ENCODE data around the gene PTPRG. TPM values are rescaled to one million over a fixed set of nuclear protein-coding genes. Genes with fewer than 3 reads are reported as not detected.

The PTPRG gene
- total RNA-seq, result under 1 TPM; 0.24 to 0.37 TPM

DNA sequence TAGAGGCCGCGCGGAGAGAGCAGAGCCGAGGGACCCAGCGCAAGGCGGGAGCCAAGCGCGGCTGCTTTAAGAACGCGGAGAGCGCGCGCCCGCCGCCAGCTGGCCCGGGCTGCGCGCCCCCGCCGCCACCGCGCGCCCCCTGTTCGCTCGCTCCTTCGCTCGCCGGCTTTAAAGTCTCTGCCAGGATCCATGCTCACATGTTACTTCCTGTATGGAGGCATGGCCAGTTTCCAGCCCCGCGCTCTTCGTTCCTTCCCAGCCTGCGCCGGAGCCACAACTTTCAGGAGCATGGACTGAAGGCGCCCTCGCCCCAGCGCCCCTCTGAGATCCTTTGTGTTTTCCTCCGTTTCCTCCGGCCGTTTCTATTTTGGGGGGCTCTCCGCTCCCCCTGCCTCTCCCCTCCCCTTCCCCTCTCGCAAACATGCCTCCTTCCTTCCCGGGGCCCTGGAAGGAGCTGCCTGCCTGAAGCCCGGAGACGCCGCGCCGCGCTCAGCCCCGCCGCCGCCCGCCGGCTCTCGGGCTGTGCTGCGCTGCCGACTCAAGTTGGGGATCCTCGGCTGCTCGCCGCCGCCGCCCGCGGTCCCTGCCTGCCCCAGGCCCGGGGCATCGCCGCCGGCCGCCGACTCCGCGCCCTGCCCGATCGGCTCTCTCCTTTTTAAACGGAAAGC, at the start of gene PTPRG:
TSS of gene PTPRG (plus strand) at position 198 of the 668 bp plus-strand sequence. CDS start 717 bp downstream, outside the sequence.
- no peaks in the 10 kb centered on the region for H3K9me3 Mint-ChIP-seq
- intact Hi-C loops (cut with micrococcal nuclease), result loop anchor here (1.0 to 5.0 kb wide), 5 partner anchors 40 to 626 kb away; partner anchors contain the start of gene FHIT
- peak within 1 kb of the TSS; percentile 79 for H3K4me3 Mint-ChIP-seq
- peak; percentile 49 for DNase-seq
- H3K4me1 Mint-ChIP-seq (ENCODE audit: low read depth), result peaks cover 21% of the 10 kb centered on the region
- no peaks in the 10 kb centered on the region for H3K36me3 Mint-ChIP-seq (ENCODE audit: low read depth)
- H3K27me3 Mint-ChIP-seq (ENCODE audit: low read depth), result peaks cover 60% of the 10 kb centered on the region
- CTCF ChIA-PET, result interaction anchor here (0.6 to 0.7 kb wide), 3 partner anchors 29 to 626 kb away, joined by 3 read pairs; no protein-coding TSS in a partner anchor
- H3K27ac Mint-ChIP-seq, result no peak within 1 kb of the TSS

DNA sequence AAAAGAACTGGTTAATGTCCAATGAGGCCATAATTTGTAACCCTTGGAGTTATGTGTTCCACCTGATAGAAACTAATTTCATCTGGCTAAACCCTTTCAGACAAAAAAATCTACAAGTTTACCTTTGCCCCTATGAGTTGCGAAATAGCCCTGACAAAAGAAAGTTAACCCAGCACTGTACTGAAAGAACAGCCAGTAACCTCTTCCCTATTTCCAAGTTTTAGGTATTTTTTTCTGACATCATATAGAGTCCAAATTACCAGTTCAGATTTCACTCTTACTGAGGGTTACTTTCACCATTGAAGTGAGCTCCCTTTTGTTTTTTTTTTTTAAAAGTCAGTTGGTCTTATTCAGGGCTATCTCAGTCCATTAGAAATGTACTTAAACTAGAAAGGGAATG, 42.8 kb upstream of the PTPRG start:
- peaks cover 11% of the 10 kb centered on the region for H3K9me3 Mint-ChIP-seq
- no peak overlapping the region for H3K4me3 Mint-ChIP-seq
- CTCF ChIA-PET, result interaction anchor here (1.5 kb wide), 1 partner anchor 12 kb away, joined by 4 read pairs; no protein-coding TSS in a partner anchor
- no peak overlapping the region for H3K27ac Mint-ChIP-seq
- H3K36me3 Mint-ChIP-seq (ENCODE audit: low read depth), result peaks cover 4% of the 10 kb centered on the region
- peaks cover 9% of the 10 kb centered on the region for H3K27me3 Mint-ChIP-seq (ENCODE audit: low read depth)
- intact Hi-C loops (cut with micrococcal nuclease), result no loop called here
- peaks cover 32% of the 10 kb centered on the region for H3K4me1 Mint-ChIP-seq (ENCODE audit: low read depth)
- no peak for DNase-seq

DNA sequence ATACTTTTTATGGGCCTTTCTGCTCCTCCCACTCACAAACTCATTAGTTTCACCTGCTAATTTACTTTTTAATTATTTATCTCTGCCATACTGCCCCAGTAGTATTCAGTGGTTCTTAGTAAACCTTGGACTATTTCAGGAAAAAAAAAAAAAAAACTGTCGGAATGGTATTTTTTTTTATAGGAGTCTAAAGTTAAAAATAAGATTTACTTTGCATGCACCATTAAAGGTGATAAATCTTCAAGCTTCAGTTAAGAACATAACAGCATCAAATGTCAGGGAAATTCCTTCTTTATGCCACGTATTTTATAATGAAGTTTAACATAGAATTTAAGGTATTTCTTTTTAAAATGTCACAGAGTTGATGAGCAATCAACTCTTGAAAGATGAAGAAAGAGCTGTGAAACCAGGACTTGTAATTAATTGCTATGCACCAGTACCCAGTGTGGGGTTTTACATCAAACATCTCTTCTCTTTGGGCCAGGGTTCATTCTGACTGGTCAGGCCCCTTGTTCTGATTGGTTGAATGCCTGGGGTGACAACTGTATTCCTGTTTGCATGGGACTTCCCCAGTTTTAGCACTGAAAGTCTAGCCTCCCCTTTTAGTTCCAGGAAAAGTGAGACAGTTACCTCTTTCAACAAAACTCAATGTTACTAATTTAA, 40.3 kb upstream of the PTPRG start:
- peaks cover 31% of the 10 kb centered on the region for H3K4me1 Mint-ChIP-seq (ENCODE audit: low read depth)
- DNase-seq, result peak; percentile 87
- H3K36me3 Mint-ChIP-seq (ENCODE audit: low read depth), result peaks cover 4% of the 10 kb centered on the region
- H3K4me3 Mint-ChIP-seq, result no peak overlapping the region
- CTCF ChIA-PET, result interaction anchor here (1.2 kb wide), 1 partner anchor 9 kb away, joined by 3 read pairs; no protein-coding TSS in a partner anchor
- peaks cover 3% of the 10 kb centered on the region for H3K27me3 Mint-ChIP-seq (ENCODE audit: low read depth)
- H3K9me3 Mint-ChIP-seq, result peaks cover 11% of the 10 kb centered on the region
- intact Hi-C loops (cut with micrococcal nuclease), result loop anchor here (1.0 to 10.0 kb wide), 9 partner anchors 8 to 1966 kb away; partner anchors contain the start of gene PTPRG
- peak overlapping the region; percentile 70 for H3K27ac Mint-ChIP-seq

GRCh38 chr3:61522060-61522459, 39.3 kb upstream of the PTPRG start:
- Mint-ChIP-seq H3K4me3 (no peak overlapping the region), H3K4me1 (ENCODE audit: low read depth) (peaks cover 31% of the 10 kb centered on the region), H3K27me3 (ENCODE audit: low read depth) (peaks cover 3% of the 10 kb centered on the region), H3K27ac (peak overlapping the region; percentile 63), H3K36me3 (ENCODE audit: low read depth) (peaks cover 4% of the 10 kb centered on the region), H3K9me3 (peaks cover 7% of the 10 kb centered on the region)
- intact Hi-C loops (cut with micrococcal nuclease), result loop anchor here (5.0 to 10.0 kb wide), 3 partner anchors 1435 to 1967 kb away; no protein-coding TSS in a partner anchor
- CTCF ChIA-PET, result interaction anchor here (0.7 to 1.2 kb wide), 2 partner anchors 8 to 1511 kb away, joined by 3 to 7 read pairs; no protein-coding TSS in a partner anchor
- DNase-seq, result no peak

GRCh38 chr3:61522626-61523025, 38.7 kb upstream of the PTPRG start:
- peaks cover 3% of the 10 kb centered on the region for H3K27me3 Mint-ChIP-seq (ENCODE audit: low read depth)
- H3K36me3 Mint-ChIP-seq (ENCODE audit: low read depth), result peaks cover 4% of the 10 kb centered on the region
- H3K4me3 Mint-ChIP-seq, result no peak overlapping the region
- peaks cover 31% of the 10 kb centered on the region for H3K4me1 Mint-ChIP-seq (ENCODE audit: low read depth)
- DNase-seq, result no peak
- intact Hi-C loops (cut with micrococcal nuclease), result loop anchor here (5.0 to 10.0 kb wide), 3 partner anchors 1435 to 1968 kb away; no protein-coding TSS in a partner anchor
- CTCF ChIA-PET, result interaction anchor here (0.7 kb wide), 1 partner anchor 1512 kb away, joined by 7 read pairs; no protein-coding TSS in a partner anchor
- peak overlapping the region; percentile 63 for H3K27ac Mint-ChIP-seq
- H3K9me3 Mint-ChIP-seq, result peaks cover 6% of the 10 kb centered on the region

- no peak for DNase-seq
- Mint-ChIP-seq H3K9me3 (no peaks in the 10 kb centered on the region), H3K27ac (no peak overlapping the region), H3K4me1 (ENCODE audit: low read depth) (peaks cover 21% of the 10 kb centered on the region), H3K4me3 (no peak overlapping the region), H3K27me3 (ENCODE audit: low read depth) (peaks cover 3% of the 10 kb centered on the region), H3K36me3 (ENCODE audit: low read depth) (no peaks in the 10 kb centered on the region)
- CTCF ChIA-PET, result interaction anchor here (0.6 to 1.8 kb wide), 2 partner anchors 143 to 190 kb away, joined by 3 read pairs; no protein-coding TSS in a partner anchor
- intact Hi-C loops (cut with micrococcal nuclease), result loop anchor here (5.0 to 10.0 kb wide), 3 partner anchors 1438 to 1970 kb away; no protein-coding TSS in a partner anchor
Observed at GRCh38 chr3:61524933-61525332, 36.4 kb upstream of the PTPRG start.

DNA sequence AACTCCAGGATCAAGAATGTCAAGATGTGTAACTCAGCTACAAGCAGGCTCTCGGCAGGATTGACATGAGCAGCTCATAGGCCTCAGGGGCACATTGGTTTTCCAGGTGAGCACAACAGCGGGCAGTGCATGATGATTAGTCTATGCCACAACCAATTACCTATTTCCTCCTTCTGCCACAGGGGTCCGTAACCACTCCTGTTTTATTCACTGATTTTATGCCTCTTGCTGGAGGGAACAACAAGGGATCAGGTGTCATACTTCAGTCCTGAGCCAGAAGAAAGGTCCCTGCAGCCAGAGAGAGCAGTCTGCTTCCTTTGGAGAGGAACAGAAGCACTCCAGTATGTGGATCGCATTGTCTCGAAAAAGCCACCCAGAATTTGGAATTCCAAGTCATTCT, 35.1 kb upstream of the PTPRG start:
- Mint-ChIP-seq H3K9me3 (no peaks in the 10 kb centered on the region), H3K4me1 (ENCODE audit: low read depth) (peaks cover 14% of the 10 kb centered on the region), H3K27me3 (ENCODE audit: low read depth) (peaks cover 3% of the 10 kb centered on the region), H3K36me3 (ENCODE audit: low read depth) (no peaks in the 10 kb centered on the region), H3K27ac (no peak overlapping the region), H3K4me3 (no peak overlapping the region)
- CTCF ChIA-PET, result interaction anchor here (1.2 to 1.8 kb wide), 2 partner anchors 94 to 144 kb away, joined by 3 read pairs; no protein-coding TSS in a partner anchor
- intact Hi-C loops (cut with micrococcal nuclease), result loop anchor here (10.0 kb wide), 2 partner anchors 1512 to 1972 kb away; no protein-coding TSS in a partner anchor
- DNase-seq, result no peak

DNA sequence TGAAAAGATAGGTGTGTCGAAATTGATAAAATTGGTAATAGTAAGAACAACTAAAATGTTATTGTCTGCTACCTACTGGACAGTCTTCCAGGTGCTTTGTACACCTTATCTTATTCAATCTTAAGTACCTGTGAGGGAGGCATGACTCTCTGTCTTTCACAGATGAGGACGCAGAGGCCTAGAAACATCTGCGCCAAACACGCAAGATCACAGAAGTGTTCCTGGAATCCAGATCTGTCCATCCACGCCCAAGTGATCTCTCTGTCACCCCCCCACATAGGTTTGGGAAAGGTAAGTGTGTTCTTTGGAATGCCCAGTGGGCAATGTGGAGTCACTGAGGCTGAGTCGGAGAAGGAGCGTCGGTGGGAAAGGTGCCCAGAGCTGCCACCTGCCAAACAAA, 34.4 kb upstream of the PTPRG start:
- no peak for DNase-seq
- no peak overlapping the region for H3K27ac Mint-ChIP-seq
- peaks cover 9% of the 10 kb centered on the region for H3K4me1 Mint-ChIP-seq (ENCODE audit: low read depth)
- CTCF ChIA-PET, result no interaction called here
- no peak overlapping the region for H3K4me3 Mint-ChIP-seq
- intact Hi-C loops (cut with micrococcal nuclease), result loop anchor here (10.0 kb wide), 2 partner anchors 1512 to 1972 kb away; no protein-coding TSS in a partner anchor
- H3K36me3 Mint-ChIP-seq (ENCODE audit: low read depth), result no peaks in the 10 kb centered on the region
- peaks cover 3% of the 10 kb centered on the region for H3K27me3 Mint-ChIP-seq (ENCODE audit: low read depth)
- no peaks in the 10 kb centered on the region for H3K9me3 Mint-ChIP-seq

GRCh38 chr3:61530355-61530754, 31.0 kb upstream of the PTPRG start:
- H3K9me3 Mint-ChIP-seq, result no peaks in the 10 kb centered on the region
- intact Hi-C loops (cut with micrococcal nuclease), result no loop called here
- H3K27ac Mint-ChIP-seq, result no peak overlapping the region
- no peaks in the 10 kb centered on the region for H3K36me3 Mint-ChIP-seq (ENCODE audit: low read depth)
- no peaks in the 10 kb centered on the region for H3K4me1 Mint-ChIP-seq (ENCODE audit: low read depth)
- DNase-seq, result peak; percentile 32
- no peak overlapping the region for H3K4me3 Mint-ChIP-seq
- no peaks in the 10 kb centered on the region for H3K27me3 Mint-ChIP-seq (ENCODE audit: low read depth)
- CTCF ChIA-PET, result interaction anchor here (0.5 to 2.1 kb wide), 16 partner anchors 9 to 1116 kb away, joined by 3 to 10 read pairs (median 4); no protein-coding TSS in a partner anchor

GRCh38 chr3:61531528-61531927, 29.8 kb upstream of the PTPRG start:
- Mint-ChIP-seq H3K4me1 (ENCODE audit: low read depth) (no peaks in the 10 kb centered on the region), H3K27ac (no peak overlapping the region), H3K4me3 (no peak overlapping the region), H3K27me3 (ENCODE audit: low read depth) (no peaks in the 10 kb centered on the region), H3K36me3 (ENCODE audit: low read depth) (no peaks in the 10 kb centered on the region), H3K9me3 (no peaks in the 10 kb centered on the region)
- no peak for DNase-seq
- intact Hi-C loops (cut with micrococcal nuclease), result no loop called here
- CTCF ChIA-PET, result interaction anchor here (0.5 to 2.1 kb wide), 4 partner anchors 22 to 325 kb away, joined by 3 to 5 read pairs (median 3); no protein-coding TSS in a partner anchor

- H3K27me3 Mint-ChIP-seq (ENCODE audit: low read depth), result peaks cover 5% of the 10 kb centered on the region
- CTCF ChIA-PET, result no interaction called here
- H3K9me3 Mint-ChIP-seq, result no peaks in the 10 kb centered on the region
- H3K4me1 Mint-ChIP-seq (ENCODE audit: low read depth), result no peaks in the 10 kb centered on the region
- H3K4me3 Mint-ChIP-seq, result no peak overlapping the region
- intact Hi-C loops (cut with micrococcal nuclease), result no loop called here
- DNase-seq, result no peak
- no peaks in the 10 kb centered on the region for H3K36me3 Mint-ChIP-seq (ENCODE audit: low read depth)
- H3K27ac Mint-ChIP-seq, result no peak overlapping the region
Observed at GRCh38 chr3:61532739-61533500, 28.5 kb upstream of the PTPRG start.
